NCI-H1092 treated with DMSO at 0.1 percent for 48 hours (cell line): ENCODE measurements around the gene RBL1.
"Not testable (repeated sequence)": the region's sequence is repeated elsewhere in the genome, so short reads cannot be mapped to it uniquely, and the experiment has no call there.

Experiments
- DNase-seq: peaks from one replicate; lab custom pipeline; 2025; lab: John Stamatoyannopoulos, UW

RBL1 gene, protein sequence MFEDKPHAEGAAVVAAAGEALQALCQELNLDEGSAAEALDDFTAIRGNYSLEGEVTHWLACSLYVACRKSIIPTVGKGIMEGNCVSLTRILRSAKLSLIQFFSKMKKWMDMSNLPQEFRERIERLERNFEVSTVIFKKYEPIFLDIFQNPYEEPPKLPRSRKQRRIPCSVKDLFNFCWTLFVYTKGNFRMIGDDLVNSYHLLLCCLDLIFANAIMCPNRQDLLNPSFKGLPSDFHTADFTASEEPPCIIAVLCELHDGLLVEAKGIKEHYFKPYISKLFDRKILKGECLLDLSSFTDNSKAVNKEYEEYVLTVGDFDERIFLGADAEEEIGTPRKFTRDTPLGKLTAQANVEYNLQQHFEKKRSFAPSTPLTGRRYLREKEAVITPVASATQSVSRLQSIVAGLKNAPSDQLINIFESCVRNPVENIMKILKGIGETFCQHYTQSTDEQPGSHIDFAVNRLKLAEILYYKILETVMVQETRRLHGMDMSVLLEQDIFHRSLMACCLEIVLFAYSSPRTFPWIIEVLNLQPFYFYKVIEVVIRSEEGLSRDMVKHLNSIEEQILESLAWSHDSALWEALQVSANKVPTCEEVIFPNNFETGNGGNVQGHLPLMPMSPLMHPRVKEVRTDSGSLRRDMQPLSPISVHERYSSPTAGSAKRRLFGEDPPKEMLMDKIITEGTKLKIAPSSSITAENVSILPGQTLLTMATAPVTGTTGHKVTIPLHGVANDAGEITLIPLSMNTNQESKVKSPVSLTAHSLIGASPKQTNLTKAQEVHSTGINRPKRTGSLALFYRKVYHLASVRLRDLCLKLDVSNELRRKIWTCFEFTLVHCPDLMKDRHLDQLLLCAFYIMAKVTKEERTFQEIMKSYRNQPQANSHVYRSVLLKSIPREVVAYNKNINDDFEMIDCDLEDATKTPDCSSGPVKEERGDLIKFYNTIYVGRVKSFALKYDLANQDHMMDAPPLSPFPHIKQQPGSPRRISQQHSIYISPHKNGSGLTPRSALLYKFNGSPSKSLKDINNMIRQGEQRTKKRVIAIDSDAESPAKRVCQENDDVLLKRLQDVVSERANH

DNA sequence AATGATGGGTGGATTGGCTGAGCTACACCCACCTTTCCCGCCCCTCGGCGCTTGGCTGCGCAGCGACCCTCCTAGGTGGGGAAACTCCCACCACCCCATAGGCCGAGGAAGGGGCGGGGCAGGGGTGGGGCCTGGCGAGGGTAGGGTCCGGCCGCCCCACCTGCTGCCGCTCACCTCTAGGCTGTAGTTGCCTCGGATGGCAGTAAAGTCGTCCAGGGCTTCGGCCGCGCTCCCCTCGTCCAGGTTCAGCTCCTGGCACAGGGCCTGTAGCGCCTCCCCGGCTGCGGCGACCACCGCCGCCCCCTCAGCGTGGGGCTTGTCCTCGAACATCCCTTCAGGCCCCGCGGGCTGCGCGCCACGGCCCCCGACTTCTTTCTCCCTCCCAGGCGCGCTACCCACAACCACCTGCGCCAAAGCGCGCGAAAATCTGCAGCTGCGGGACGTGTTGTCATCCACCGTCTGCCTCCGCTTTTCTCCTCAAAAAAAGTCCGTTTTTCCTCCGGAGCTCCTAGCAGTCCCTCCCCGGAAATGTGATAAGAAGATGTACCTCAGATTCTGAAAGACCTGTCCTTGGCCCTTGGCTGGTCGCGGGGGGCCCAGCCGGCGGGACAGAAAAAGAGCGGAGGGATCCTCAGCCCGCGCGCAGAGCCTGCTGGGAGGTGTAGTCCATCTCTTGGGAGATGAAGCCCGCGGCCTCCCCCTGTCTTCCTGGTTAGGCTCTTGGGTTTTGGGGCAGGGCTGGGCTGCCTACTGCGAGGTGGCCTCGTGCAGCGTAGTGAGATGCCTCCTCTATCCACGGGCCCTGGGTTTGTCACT lies at the start of gene RBL1:
TSS of gene RBL1 (minus strand) at position 399 of the 816 bp plus-strand sequence. CDS start at position 330, 69 bp downstream.
- DNase-seq = peak; percentile 96

DNA sequence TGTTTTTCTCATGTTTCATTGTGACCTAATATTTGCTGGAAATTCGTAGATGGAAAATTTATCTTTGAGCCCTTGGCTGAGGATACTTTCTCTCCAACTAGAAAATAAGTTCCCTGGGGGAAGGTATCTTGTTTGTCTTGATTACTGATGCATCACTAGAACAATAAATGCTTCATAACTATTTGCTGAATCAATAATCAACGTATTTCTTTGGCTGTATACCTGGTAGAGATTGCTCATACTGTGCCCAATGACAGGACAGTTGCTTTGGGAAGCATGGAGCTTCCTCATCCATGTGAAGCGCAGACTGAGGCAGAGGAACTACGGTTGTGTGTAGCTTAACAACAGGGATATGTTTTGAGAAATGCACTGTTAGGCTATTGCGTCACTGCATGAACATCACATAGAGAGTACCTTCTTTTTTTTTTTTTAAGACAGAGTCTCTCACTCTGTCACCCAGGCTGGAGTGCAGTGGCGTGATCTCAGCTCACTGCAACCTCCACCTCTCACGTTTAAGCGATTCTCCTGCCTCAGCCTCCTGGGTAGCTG lies 49.1 kb upstream of the RBL1 start:
- no peak for DNase-seq

DNA sequence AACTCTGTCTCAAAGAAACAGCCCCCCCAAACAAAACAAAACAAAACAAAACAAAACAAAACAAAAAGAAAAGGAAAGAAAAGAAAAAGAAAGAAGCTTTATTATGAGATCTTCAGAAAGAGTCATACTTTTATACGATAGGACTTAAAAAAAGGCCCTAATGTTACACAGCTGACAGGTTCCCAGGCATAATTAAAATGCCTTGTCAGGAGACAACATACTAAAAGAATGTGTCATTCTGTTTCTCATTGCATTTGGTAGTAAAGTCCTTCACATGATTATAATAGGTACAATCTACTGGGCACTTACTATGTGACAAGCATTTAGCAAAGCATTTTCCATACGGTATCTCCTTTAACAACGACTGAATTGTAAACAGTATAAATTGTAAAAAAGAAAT lies 46.9 kb upstream of the RBL1 start:
- DNase-seq = no peak

DNA sequence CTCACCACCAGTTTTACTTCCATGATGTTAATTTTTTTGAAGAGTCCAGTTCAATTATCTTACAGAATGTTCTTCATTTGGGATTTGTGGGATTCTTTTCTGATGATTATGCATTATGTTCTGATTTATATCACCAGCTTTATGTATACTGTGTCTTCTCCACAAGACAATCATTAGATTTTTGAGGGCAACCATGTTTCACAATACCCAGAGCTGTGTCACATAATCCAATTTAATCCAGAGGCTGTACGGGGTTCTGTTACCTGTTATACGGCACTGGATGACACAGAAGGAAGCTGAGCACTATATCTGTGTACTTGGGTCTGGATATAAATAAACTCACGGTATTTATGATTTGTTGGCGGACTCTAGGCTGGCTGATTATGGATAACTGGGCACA lies 41.8 kb upstream of the RBL1 start:
- DNase-seq = no peak

GRCh38 chr20:37133952-37134351 lies 38.2 kb upstream of the RBL1 start:
- no peak for DNase-seq

GRCh38 chr20:37131486-37131885 lies 35.7 kb upstream of the RBL1 start:
- DNase-seq = no peak

DNA sequence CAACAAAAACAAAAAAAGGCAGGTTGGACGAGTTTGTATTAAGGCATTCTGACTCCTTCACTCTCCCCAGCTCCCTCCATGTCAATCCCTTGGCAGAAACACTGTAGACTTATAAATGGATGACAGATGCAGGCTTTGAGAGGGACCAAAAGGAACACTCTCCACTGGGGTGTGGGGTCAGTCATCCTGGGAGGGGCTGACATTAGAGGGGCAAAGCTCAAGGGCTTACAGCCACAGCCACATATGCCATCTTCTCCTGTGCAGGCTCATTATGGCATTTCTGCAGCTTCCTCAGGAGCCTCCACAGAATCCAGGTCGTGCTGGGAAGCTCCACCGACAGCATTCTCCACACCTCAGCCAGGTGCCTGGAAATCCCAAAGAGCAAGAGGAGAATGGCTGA lies 33.0 kb upstream of the RBL1 start:
- DNase-seq = no peak

DNA sequence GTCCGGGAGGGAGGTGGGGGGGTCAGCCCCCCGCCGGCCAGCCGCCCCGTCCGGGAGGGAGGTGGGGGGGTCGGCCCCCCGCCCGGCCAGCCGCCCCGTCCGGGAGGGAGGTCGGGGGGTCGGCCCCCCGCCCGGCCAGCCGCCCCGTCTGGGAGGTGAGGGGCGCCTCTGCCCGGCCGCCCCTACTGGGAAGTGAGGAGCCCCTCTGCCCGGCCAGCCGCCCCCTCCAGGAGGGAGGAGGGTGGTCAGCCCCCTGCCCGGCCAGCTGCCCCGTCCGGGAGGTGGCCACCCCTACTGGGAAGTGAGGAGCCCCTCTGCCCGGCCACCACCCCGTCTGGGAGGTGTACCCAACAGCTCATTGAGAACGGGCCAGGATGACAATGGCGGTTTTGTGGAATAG lies 30.5 kb upstream of the RBL1 start:
- DNase-seq = not testable (repeated sequence)

DNA sequence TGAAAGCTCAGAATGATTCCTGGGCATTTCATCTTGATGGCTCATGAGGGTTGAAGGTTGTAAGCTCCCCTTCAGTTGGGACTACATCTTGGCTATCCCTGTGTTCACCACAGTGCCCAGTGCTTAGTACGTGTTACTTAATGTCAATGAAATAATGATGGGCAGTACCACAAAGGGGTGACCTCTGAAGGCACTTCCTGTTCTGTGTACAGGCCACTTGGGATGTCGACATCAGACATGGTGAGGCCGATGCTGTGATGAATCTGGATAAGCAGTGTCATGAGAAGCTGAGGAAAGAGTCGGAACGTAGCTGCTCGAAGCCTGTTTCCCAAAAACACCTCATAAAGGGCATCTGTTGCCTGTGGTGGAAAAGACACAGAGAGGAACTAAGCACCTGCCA lies 27.6 kb upstream of the RBL1 start:
- DNase-seq = no peak

DNA sequence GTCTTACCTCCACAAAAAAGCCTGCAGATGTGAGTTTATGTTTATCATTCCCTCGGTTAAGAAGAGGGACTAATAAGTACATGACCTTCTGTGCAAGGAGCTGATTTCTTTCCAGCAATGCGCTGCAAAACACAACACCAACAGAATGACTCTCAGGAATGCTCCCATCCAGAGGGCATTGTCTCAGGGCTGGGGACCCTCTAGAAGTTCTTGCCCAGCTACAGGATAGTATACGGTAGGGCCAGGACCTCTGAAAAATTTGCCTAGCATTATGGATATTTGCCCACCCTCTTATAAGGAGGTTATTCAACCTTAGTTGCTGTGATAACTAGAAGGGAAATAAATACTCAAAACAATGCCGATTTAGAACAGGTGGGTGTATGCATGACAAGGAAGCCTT lies 24.7 kb upstream of the RBL1 start:
- DNase-seq = no peak

DNA sequence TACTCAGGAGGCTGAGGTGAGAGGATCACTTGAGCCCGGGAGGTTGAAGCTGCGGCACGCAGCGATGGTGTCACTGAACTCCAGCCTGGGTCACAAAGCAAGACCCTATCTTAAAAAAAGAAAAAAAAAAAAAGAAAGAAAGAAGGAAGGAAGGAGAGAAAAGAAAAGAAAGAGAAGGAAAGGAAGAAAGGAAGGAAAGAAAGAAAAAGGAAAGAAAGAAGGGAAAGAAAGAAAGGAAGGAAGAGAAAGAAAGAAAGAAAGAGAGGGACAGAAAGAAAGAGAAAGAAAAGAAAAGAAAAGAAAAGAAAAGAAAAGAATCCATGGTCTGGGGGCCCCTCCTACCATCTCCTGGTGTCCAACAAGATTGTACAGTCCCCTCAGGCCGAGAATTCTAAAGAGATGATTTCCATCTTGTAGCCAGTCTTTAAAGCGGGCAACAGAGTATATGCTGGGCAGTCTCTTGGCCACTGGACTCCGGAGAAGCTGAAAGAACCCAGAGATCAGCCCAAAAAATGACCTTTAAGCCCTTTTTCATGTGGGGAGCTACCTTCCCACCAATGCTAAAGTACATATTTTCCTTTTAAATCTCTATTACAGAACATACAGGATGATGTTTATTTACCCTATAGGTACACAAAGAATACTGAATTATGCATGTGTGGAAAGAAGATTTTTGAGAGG lies 23.7 kb upstream of the RBL1 start:
- DNase-seq = no peak

DNA sequence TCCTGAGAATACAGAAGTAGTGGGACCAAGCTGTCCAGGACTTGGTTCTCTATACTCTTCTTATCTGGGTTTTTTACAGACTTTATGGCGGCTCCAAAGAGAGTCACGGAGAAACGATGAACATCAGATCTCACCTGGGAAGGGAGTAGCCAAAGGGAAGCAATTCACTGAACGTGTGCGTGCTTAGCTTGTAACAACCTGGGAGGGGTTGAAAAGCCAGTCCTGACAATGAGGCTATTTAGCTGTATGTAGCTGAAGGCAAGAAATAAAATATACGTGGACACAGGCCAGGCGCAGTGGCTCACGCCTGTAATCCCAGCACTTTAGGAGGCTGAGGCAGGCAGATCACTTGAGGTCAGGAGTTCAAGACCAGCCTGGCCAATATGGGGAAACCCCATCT lies 18.2 kb upstream of the RBL1 start:
- DNase-seq = no peak

GRCh38 chr20:37111926-37112455 lies 16.2 kb upstream of the RBL1 start:
- DNase-seq = no peak

DNA sequence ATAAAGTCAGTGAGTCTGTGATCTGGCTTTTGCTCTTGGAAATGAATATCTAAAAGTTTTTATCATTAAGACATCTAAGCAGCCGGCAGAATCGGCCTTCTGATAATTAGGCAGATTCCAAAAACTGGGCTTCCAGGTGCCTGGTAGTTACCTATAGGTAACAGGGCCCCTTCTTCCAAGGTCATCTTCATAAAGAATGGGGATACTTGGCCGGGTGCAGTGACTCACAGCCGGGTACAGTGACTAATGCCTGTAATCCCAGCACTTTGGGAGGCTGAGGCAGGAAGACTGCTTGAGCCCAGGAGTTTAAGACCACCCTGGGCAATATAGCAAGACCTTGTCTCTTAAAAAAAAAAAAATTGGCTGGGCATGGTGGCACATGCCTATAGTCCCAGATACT lies 12.9 kb upstream of the RBL1 start:
- no peak for DNase-seq

- no peak for DNase-seq
Observed at GRCh38 chr20:37102571-37102970, 6.8 kb upstream of the RBL1 start.

DNA sequence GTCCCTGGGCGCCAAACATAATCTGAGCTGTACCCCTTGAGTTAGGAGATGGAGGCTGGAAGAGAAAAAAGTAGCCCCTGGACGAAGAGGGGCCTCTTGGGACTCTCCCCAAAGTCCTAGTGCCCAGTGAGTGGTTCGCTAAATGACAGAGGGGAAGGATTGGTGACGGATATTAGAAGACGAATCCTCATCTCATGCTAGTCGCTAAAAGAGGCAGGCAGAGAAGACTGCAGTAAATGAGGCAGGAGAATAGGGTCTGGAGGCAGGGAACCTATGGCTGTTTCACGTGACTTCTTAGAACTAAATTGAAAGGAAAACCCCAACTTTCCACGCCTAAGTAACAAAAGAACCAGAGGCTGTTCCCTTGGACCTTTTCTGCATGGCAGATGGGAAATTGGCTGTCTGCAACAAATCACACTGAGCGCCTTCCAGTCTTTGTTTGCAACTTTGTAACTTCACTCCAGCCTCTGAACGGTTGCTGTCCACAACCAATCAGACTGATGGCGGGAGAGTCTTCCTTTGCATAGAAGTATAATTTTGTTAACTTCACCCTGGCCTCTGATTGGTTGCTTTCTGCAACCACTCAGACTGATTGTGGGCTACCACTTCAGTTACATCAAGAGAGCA lies 731 bp upstream of the RBL1 start:
- DNase-seq = no peak

GRCh38 chr20:37095108-37095598 lies 644 bp downstream of the RBL1 start:
- peak; percentile 53 for DNase-seq

DNA sequence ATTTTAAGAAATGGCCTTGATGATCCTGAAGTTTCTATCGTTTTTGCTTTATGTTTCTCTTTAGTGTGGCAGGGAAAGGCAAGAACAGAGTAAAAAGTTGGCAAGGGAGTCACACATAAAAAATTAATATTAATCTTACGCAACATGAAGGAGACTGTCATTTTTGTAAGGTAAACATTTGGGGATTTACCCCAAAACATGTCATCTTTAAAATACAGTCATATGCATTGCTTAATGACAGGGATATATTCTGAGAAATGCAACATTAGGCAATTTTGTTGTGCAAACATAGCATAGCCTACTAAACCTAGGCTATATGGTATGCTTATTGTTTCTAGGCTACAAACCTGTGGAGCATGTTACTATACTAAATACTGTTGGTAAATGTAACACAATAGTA lies 5.4 kb downstream of the RBL1 start:
- no peak for DNase-seq

GRCh38 chr20:37081717-37082289 lies 14.0 kb downstream of the RBL1 start:
- no peak for DNase-seq

- DNase-seq = no peak
Observed at GRCh38 chr20:37077009-37077408, 18.8 kb downstream of the RBL1 start.
